ENCODE measurements around the gene DIP2C.

DNA sequence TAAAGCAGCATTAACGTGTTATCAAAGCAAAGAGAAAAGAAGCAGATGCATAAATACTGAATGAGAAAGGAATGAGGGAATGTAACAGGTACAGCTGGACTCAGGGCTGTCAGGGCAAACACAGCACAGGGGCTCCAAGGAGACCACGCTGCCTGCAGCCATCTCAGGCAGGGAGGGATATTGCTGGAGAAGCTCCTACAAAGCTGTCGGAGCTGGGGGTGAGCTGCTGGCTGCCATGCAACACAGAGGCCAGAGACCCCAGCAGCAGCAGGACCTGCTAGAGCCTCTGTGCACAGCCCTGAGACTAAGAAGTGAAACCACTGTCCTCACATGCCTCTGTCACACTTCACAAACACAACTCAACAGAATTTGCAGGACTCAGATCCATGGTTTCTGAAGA lies 235.8 kb downstream of the DIP2C start:
- TF ChIP-seq, protein P1, sequence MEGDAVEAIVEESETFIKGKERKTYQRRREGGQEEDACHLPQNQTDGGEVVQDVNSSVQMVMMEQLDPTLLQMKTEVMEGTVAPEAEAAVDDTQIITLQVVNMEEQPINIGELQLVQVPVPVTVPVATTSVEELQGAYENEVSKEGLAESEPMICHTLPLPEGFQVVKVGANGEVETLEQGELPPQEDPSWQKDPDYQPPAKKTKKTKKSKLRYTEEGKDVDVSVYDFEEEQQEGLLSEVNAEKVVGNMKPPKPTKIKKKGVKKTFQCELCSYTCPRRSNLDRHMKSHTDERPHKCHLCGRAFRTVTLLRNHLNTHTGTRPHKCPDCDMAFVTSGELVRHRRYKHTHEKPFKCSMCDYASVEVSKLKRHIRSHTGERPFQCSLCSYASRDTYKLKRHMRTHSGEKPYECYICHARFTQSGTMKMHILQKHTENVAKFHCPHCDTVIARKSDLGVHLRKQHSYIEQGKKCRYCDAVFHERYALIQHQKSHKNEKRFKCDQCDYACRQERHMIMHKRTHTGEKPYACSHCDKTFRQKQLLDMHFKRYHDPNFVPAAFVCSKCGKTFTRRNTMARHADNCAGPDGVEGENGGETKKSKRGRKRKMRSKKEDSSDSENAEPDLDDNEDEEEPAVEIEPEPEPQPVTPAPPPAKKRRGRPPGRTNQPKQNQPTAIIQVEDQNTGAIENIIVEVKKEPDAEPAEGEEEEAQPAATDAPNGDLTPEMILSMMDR (IDR thresholded peaks at IDR 0.05), result no peak
- TF ChIP-seq POLR2A (IDR thresholded peaks at IDR 0.05), result no peak
